ENCODE results near the gene POLG.

The POLG gene

GRCh38 chr15:89329329-89330084, 5.1 kb downstream of the POLG start:
- Histone ChIP-seq H3K18ac (ENCODE audit: low read length) (peak overlapping the region; percentile 15), H3K4me2 (ENCODE audit: low read length) (no peak overlapping the region), H3K23ac (ENCODE audit: low read length) (no peak overlapping the region), H2AK5ac (ENCODE audit: low read length) (no peak overlapping the region), H3K4me1 (ENCODE audit: control insufficient read depth in 1 of 2, insufficient read depth in 2 of 2, low read length in 2 of 2) (peaks cover 11 to 12% of the 10 kb centered on the region in 2 experiments), H4K12ac (ENCODE audit: low read depth, low read length) (no peak overlapping the region), H2BK5ac (ENCODE audit: low read depth, low read length, poor library complexity) (no peak overlapping the region), H3K4me3 (ENCODE audit: low read depth, low read length) (no peak overlapping the region), H2BK120ac (ENCODE audit: insufficient read depth, low read length, poor library complexity) (no peak overlapping the region), H3K36me3 (ENCODE audit: control insufficient read depth in 1 of 2, insufficient read depth in 2 of 2, low read length in 2 of 2) (peaks cover 64 to 75% of the 10 kb centered on the region in 2 experiments), H3K79me1 (ENCODE audit: low read length) (peaks cover 5% of the 10 kb centered on the region), H4K91ac (ENCODE audit: low read depth, low read length) (no peak overlapping the region), H3K27ac (ENCODE audit: low read depth, low read length) (no peak overlapping the region), H3K4ac (ENCODE audit: low read depth, low read length) (no peak overlapping the region), H3K79me2 (ENCODE audit: control insufficient read depth, insufficient read depth, low read length, poor library complexity) (peaks cover 13% of the 10 kb centered on the region), H4K8ac (ENCODE audit: low read depth, low read length) (no peak overlapping the region), H3K9me3 (ENCODE audit: insufficient read depth, low read depth, low read length) (no peaks in the 10 kb centered on the region), H3K27me3 (ENCODE audit: insufficient read depth, low read length) (no peaks in the 10 kb centered on the region), H3K9ac (ENCODE audit: low read length) (no peak overlapping the region), H3K14ac (ENCODE audit: low read length) (no peak overlapping the region), H2BK12ac (ENCODE audit: low read length) (no peak overlapping the region), H2AFZ (ENCODE audit: insufficient read depth, low read length, poor library complexity) (no peak overlapping the region)
- no CpG with 5 or more reads among the region's 8 CpGs for WGBS (ENCODE audit: extremely low coverage, insufficient coverage, insufficient read length)
- DNase-seq: no peak

- Histone ChIP-seq H2BK12ac (ENCODE audit: low read length) (no peak overlapping the region), H3K9ac (ENCODE audit: low read length) (no peak overlapping the region), H3K79me2 (ENCODE audit: control insufficient read depth, insufficient read depth, low read length, poor library complexity) (peaks cover 5% of the 10 kb centered on the region), H3K14ac (ENCODE audit: low read length) (no peak overlapping the region), H2BK120ac (ENCODE audit: insufficient read depth, low read length, poor library complexity) (no peak overlapping the region), H2AFZ (ENCODE audit: insufficient read depth, low read length, poor library complexity) (no peak overlapping the region), H3K27ac (ENCODE audit: low read depth, low read length) (no peak overlapping the region), H3K18ac (ENCODE audit: low read length) (no peak overlapping the region), H3K36me3 (ENCODE audit: control insufficient read depth in 1 of 2, insufficient read depth in 2 of 2, low read length in 2 of 2) (peaks cover 73 to 84% of the 10 kb centered on the region in 2 experiments), H2BK5ac (ENCODE audit: low read depth, low read length, poor library complexity) (no peak overlapping the region), H4K91ac (ENCODE audit: low read depth, low read length) (no peak overlapping the region), H3K4me3 (ENCODE audit: low read depth, low read length) (no peak overlapping the region), H3K4me2 (ENCODE audit: low read length) (no peak overlapping the region), H3K4me1 (ENCODE audit: control insufficient read depth in 1 of 2, insufficient read depth in 2 of 2, low read length in 2 of 2) (peaks cover 7 to 8% of the 10 kb centered on the region in 2 experiments), H3K27me3 (ENCODE audit: insufficient read depth, low read length) (no peaks in the 10 kb centered on the region), H3K79me1 (ENCODE audit: low read length) (no peaks in the 10 kb centered on the region), H2AK5ac (ENCODE audit: low read length) (no peak overlapping the region), H4K12ac (ENCODE audit: low read depth, low read length) (no peak overlapping the region), H4K8ac (ENCODE audit: low read depth, low read length) (no peak overlapping the region), H3K4ac (ENCODE audit: low read depth, low read length) (no peak overlapping the region), H3K9me3 (ENCODE audit: insufficient read depth, low read depth, low read length) (no peaks in the 10 kb centered on the region), H3K23ac (ENCODE audit: low read length) (no peak overlapping the region)
- DNase-seq: no peak
- WGBS (ENCODE audit: extremely low coverage, insufficient coverage, insufficient read length): no CpG with 5 or more reads among the region's 13 CpGs
These were observed 6.0 kb downstream of the POLG start for GRCh38 chr15:89328398-89329254.

- Histone ChIP-seq H3K27ac (ENCODE audit: low read depth, low read length) (no peak overlapping the region), H2AK5ac (ENCODE audit: low read length) (no peak overlapping the region), H3K4me2 (ENCODE audit: low read length) (no peak overlapping the region), H2BK5ac (ENCODE audit: low read depth, low read length, poor library complexity) (no peak overlapping the region), H3K18ac (ENCODE audit: low read length) (no peak overlapping the region), H3K4me1 (ENCODE audit: control insufficient read depth in 1 of 2, insufficient read depth in 2 of 2, low read length in 2 of 2) (no peaks in the 10 kb centered on the region), H4K12ac (ENCODE audit: low read depth, low read length) (no peak overlapping the region), H3K79me2 (ENCODE audit: control insufficient read depth, insufficient read depth, low read length, poor library complexity) (no peaks in the 10 kb centered on the region), H3K4ac (ENCODE audit: low read depth, low read length) (no peak overlapping the region), H2BK12ac (ENCODE audit: low read length) (no peak overlapping the region), H4K8ac (ENCODE audit: low read depth, low read length) (no peak overlapping the region), H2BK120ac (ENCODE audit: insufficient read depth, low read length, poor library complexity) (no peak overlapping the region), H3K4me3 (ENCODE audit: low read depth, low read length) (no peak overlapping the region), H3K79me1 (ENCODE audit: low read length) (no peaks in the 10 kb centered on the region), H3K14ac (ENCODE audit: low read length) (no peak overlapping the region), H2AFZ (ENCODE audit: insufficient read depth, low read length, poor library complexity) (no peak overlapping the region), H3K27me3 (ENCODE audit: insufficient read depth, low read length) (no peaks in the 10 kb centered on the region), H3K9ac (ENCODE audit: low read length) (no peak overlapping the region), H4K91ac (ENCODE audit: low read depth, low read length) (no peak overlapping the region), H3K23ac (ENCODE audit: low read length) (no peak overlapping the region), H3K36me3 (ENCODE audit: control insufficient read depth in 1 of 2, insufficient read depth in 2 of 2, low read length in 2 of 2) (peaks cover 78 to 90% of the 10 kb centered on the region in 2 experiments), H3K9me3 (ENCODE audit: insufficient read depth, low read depth, low read length) (no peaks in the 10 kb centered on the region)
- no CpG with 5 or more reads among the region's 6 CpGs for WGBS (ENCODE audit: extremely low coverage, insufficient coverage, insufficient read length)
- no peak for DNase-seq
These were observed 7.5 kb downstream of the POLG start for GRCh38 chr15:89327113-89327512.

- H4K8ac ChIP-seq (ENCODE audit: low read depth, low read length): no peak overlapping the region
- H2BK120ac ChIP-seq (ENCODE audit: insufficient read depth, low read length, poor library complexity): no peak overlapping the region
- no peaks in the 10 kb centered on the region for H3K79me1 ChIP-seq (ENCODE audit: low read length)
- H2BK5ac ChIP-seq (ENCODE audit: low read depth, low read length, poor library complexity): no peak overlapping the region
- no peaks in the 10 kb centered on the region for H3K79me2 ChIP-seq (ENCODE audit: control insufficient read depth, insufficient read depth, low read length, poor library complexity)
- no peak overlapping the region for H3K18ac ChIP-seq (ENCODE audit: low read length)
- no CpG with 5 or more reads among the region's 6 CpGs for WGBS (ENCODE audit: extremely low coverage, insufficient coverage, insufficient read length)
- no peak overlapping the region for H4K91ac ChIP-seq (ENCODE audit: low read depth, low read length)
- H4K12ac ChIP-seq (ENCODE audit: low read depth, low read length): no peak overlapping the region
- no peak overlapping the region for H2BK12ac ChIP-seq (ENCODE audit: low read length)
- H2AK5ac ChIP-seq (ENCODE audit: low read length): no peak overlapping the region
- H3K36me3 ChIP-seq (ENCODE audit: control insufficient read depth in 1 of 2, insufficient read depth in 2 of 2, low read length in 2 of 2): peaks cover 82 to 93% of the 10 kb centered on the region in 2 experiments
- no peak overlapping the region for H3K23ac ChIP-seq (ENCODE audit: low read length)
- H3K27me3 ChIP-seq (ENCODE audit: insufficient read depth, low read length): no peaks in the 10 kb centered on the region
- H3K9ac ChIP-seq (ENCODE audit: low read length): no peak overlapping the region
- H2AFZ ChIP-seq (ENCODE audit: insufficient read depth, low read length, poor library complexity): no peak overlapping the region
- H3K4me2 ChIP-seq (ENCODE audit: low read length): no peak overlapping the region
- no peaks in the 10 kb centered on the region for H3K4me1 ChIP-seq (ENCODE audit: control insufficient read depth in 1 of 2, insufficient read depth in 2 of 2, low read length in 2 of 2)
- H3K14ac ChIP-seq (ENCODE audit: low read length): no peak overlapping the region
- no peaks in the 10 kb centered on the region for H3K9me3 ChIP-seq (ENCODE audit: insufficient read depth, low read depth, low read length)
- DNase-seq: no peak
- no peak overlapping the region for H3K4ac ChIP-seq (ENCODE audit: low read depth, low read length)
- no peak overlapping the region for H3K4me3 ChIP-seq (ENCODE audit: low read depth, low read length)
- H3K27ac ChIP-seq (ENCODE audit: low read depth, low read length): no peak overlapping the region
These were observed 8.3 kb downstream of the POLG start for GRCh38 chr15:89326316-89326715.

Measured in trophoblast cell (in vitro differentiated cells and primary cell).